HCT116 (cell line): Measurements from ENCODE around the gene STXBP5. TPM values are rescaled to one million over a fixed set of nuclear protein-coding genes. Genes with fewer than 3 reads are reported as not detected.

ENCODE experiments used
- ATAC-seq: fragments of 200-7000 bp; cut with Tn5 transposase; 2 replicates; pipeline ENCODE4 v1.9.1; 2020; ENCODE audit warnings: mild to moderate bottlenecking, moderate library complexity
- BruUV-seq: library from RNA; stranded (reverse); fragments of 400-500 nt; replicated peaks from 2 replicates; lab custom pipeline; 2021; lab: Mats Ljungman, UMichigan
- CTCF ChIA-PET: fragments of 300-600 bp; sonication (Branson Sonifier 250); formaldehyde crosslinking; loops from one replicate; lab custom pipeline; 2021; ENCODE audit warnings: antibody characterized with exemption; lab: Charles Lee
- POLR2A ChIA-PET: fragments of 300-600, 350-600 bp; sonication (Branson Sonifier 250); formaldehyde crosslinking; loops from one replicate; lab custom pipeline; 2021; ENCODE audit warnings: antibody characterized with exemption; lab: Charles Lee
- RAD21 ChIA-PET, 2 experiments: fragments of 300-600 bp; sonication (Branson Sonifier 250); formaldehyde crosslinking; loops; one replicate each; lab custom pipeline; 2023; ENCODE audit warnings: low total read pairs in 2 of 2; ENCODE audit not compliant: uncharacterized antibody in 2 of 2, unreplicated experiment in 2 of 2, low non-redundant PET in 1 of 2; lab: Charles Lee
- DNase-seq: peaks from one replicate; pipeline ENCODE4 v3.0.0-alpha.2; 2010; ENCODE audit warnings: low read depth, low spot score
- H2AFZ ChIP-seq: fragments of 200-600 bp; shearing (Covaris generic), sonication (generic); 2 replicates; pipeline ENCODE4 v1.6.1; 2017; ENCODE audit warnings: low read depth, mixed run types, mixed read lengths, antibody characterized with exemption, low read length; ENCODE audit not compliant: poor library complexity, severe bottlenecking
- H3K27ac ChIP-seq: 2 replicates; pipeline ENCODE4 v1.5.1; 2012; ENCODE audit warnings: low read depth, low read length
- H3K27me3 ChIP-seq: fragments of 200-600 bp; sonication (generic); 2 replicates; pipeline ENCODE4 v1.6.1; 2016; ENCODE audit warnings: mixed run types, low read length, mixed read lengths; ENCODE audit not compliant: insufficient read depth
- H3K36me3 ChIP-seq, 2 experiments: fragments of 200-500 bp in 1 of 2; fragments of 200-600 bp in 1 of 2; sonication (Bioruptor generic) in 1 of 2; sonication (generic) in 1 of 2; 2 replicates each; pipeline versions ENCODE4 v1.5.1 to v1.6.1; 2014 to 2016; ENCODE audit warnings: low read length in 2 of 2, inconsistent platforms in 1 of 2, mixed read lengths in 1 of 2, mixed run types in 1 of 2; ENCODE audit not compliant: insufficient read depth in 2 of 2, control insufficient read depth in 1 of 2
- H3K4me1 ChIP-seq, 2 experiments: fragments of 200-600 bp in 1 of 2; sonication (generic) in 1 of 2; 2 replicates each; pipeline versions ENCODE4 v1.5.1 to v1.6.1; 2012 to 2017; ENCODE audit warnings: low read length in 2 of 2, inconsistent platforms in 1 of 2, mild to moderate bottlenecking in 1 of 2, mixed read lengths in 1 of 2, mixed run types in 1 of 2, moderate library complexity in 1 of 2; ENCODE audit not compliant: insufficient read depth in 2 of 2, control insufficient read depth in 1 of 2
- H3K4me2 ChIP-seq: fragments of 200-600 bp; sonication (generic); 2 replicates; pipeline ENCODE4 v1.6.1; 2017; ENCODE audit warnings: mixed run types, low read length, mixed read lengths
- H3K4me3 ChIP-seq, 2 experiments: fragments of 200-600 bp in 1 of 2; sonication (generic) in 1 of 2; replicated peaks in 1 of 2; 2 replicates each; pipeline ENCODE4 v1.5.1; 2011 to 2016; ENCODE audit warnings: low read length in 2 of 2, control low read depth in 1 of 2, low read depth in 1 of 2, mild to moderate bottlenecking in 1 of 2, mixed read lengths in 1 of 2, mixed run types in 1 of 2
- H3K79me2 ChIP-seq: fragments of 200-600 bp; sonication (generic); 2 replicates; pipeline ENCODE4 v1.6.1; 2017; ENCODE audit warnings: mild to moderate bottlenecking, mixed run types, low read length, moderate library complexity, mixed read lengths; ENCODE audit not compliant: insufficient read depth
- H3K9ac ChIP-seq: fragments of 200-600 bp; sonication (generic); 2 replicates; pipeline ENCODE4 v1.6.1; 2016; ENCODE audit warnings: low read length, mixed read lengths
- H3K9me2 ChIP-seq: fragments of 200-600 bp; sonication (generic), shearing (Covaris generic); 2 replicates; pipeline ENCODE4 v1.6.1; 2017; ENCODE audit warnings: mixed run types, mild to moderate bottlenecking, moderate library complexity; ENCODE audit not compliant: insufficient read depth
- H3K9me3 ChIP-seq, 2 experiments: fragments of 200-500 bp in 1 of 2; fragments of 200-600 bp in 1 of 2; sonication (Bioruptor generic) in 1 of 2; sonication (generic) in 1 of 2; 2 replicates each; pipeline ENCODE4 v1.6.1; 2014 to 2017; ENCODE audit warnings: low read length in 2 of 2, mixed read lengths in 2 of 2, inconsistent platforms in 1 of 2, low read depth in 1 of 2, mild to moderate bottlenecking in 1 of 2, mixed run types in 1 of 2, moderate library complexity in 1 of 2; ENCODE audit not compliant: control insufficient read depth in 1 of 2, insufficient read depth in 1 of 2
- H4K20me1 ChIP-seq: fragments of 200-600 bp; sonication (generic), shearing (Covaris generic); 2 replicates; pipeline ENCODE4 v1.6.1; 2017; ENCODE audit warnings: mixed run types, mild to moderate bottlenecking, moderate library complexity; ENCODE audit not compliant: insufficient read depth
- CBX3 ChIP-seq: IDR thresholded peaks from 2 replicates; pipeline ENCODE4 v1.6.1; 2012; ENCODE audit warnings: low read depth
- CEBPB ChIP-seq: IDR thresholded peaks from 2 replicates; pipeline ENCODE4 v1.6.1; 2012; ENCODE audit warnings: low read depth
- EGR1 ChIP-seq: IDR thresholded peaks from 2 replicates; pipeline ENCODE4 v1.6.1; 2012; ENCODE audit warnings: low read depth
- ELF1 ChIP-seq: IDR thresholded peaks from 2 replicates; pipeline ENCODE4 v1.6.1; 2012; ENCODE audit warnings: low read depth, borderline replicate concordance
- EZH2 ChIP-seq: fragments of 200-600 bp; sonication (generic); IDR thresholded peaks from 2 replicates; pipeline ENCODE4 v1.6.1; 2017; ENCODE audit warnings: antibody characterized with exemption, mixed run types
- FOSL1 ChIP-seq: IDR thresholded peaks from 2 replicates; pipeline ENCODE4 v1.6.1; 2012; ENCODE audit warnings: low read depth
- JUND ChIP-seq: IDR thresholded peaks from 2 replicates; pipeline ENCODE4 v1.6.1; 2012
- POLR2A ChIP-seq: IDR thresholded peaks from 2 replicates; pipeline ENCODE4 v1.7.0; 2011; ENCODE audit warnings: borderline replicate concordance; ENCODE audit not compliant: insufficient read depth, insufficient read length; ENCODE audit errors: extremely low read depth
- POLR2AphosphoS5 ChIP-seq: IDR thresholded peaks from 2 replicates; pipeline ENCODE4 v1.6.1; 2011; ENCODE audit warnings: mild to moderate bottlenecking, low read depth, low read length, moderate library complexity
- SRF ChIP-seq: IDR thresholded peaks from 2 replicates; pipeline ENCODE4 v1.6.1; 2012; ENCODE audit warnings: low read depth
- TCF7L2 ChIP-seq: IDR thresholded peaks from 2 replicates; pipeline ENCODE4 v1.7.0; 2011; ENCODE audit warnings: borderline replicate concordance, inconsistent platforms; ENCODE audit not compliant: insufficient read depth, insufficient read length; ENCODE audit errors: extremely low read depth
- YY1 ChIP-seq: IDR thresholded peaks from 2 replicates; pipeline ENCODE4 v1.6.1; 2011; ENCODE audit warnings: low read length, low read depth, moderate library complexity, mild to moderate bottlenecking; ENCODE audit not compliant: insufficient replicate concordance; ENCODE audit errors: extremely low read depth
- ZFX ChIP-seq: fragments of 450-650 bp; IDR thresholded peaks from 2 replicates; pipeline ENCODE4 v1.6.1; 2017
- ZNF274 ChIP-seq: fragments of 200-500 bp; sonication (Bioruptor generic); IDR thresholded peaks from 2 replicates; pipeline ENCODE4 v1.6.1; 2014; ENCODE audit warnings: mild to moderate bottlenecking, low read depth, low read length, inconsistent platforms
- intact Hi-C: fragments of 100-400 bp; cut with micrococcal nuclease; formaldehyde crosslinking; loops from 2 replicates; pipeline ENCODE4 v1.10.0; 2022
- total RNA-seq: library from RNA; stranded (reverse); gene quantifications from one replicate; pipeline ENCODE4 v1.2.1, GENCODE V29; 2021; ENCODE audit not compliant: unreplicated experiment
- TF ChIP-seq, protein P1 (sequence below): IDR thresholded peaks from 2 replicates; pipeline ENCODE4 v1.6.1; 2012
- TF ChIP-seq, protein P2 (sequence below), 3 experiments: fragments of 200-600 bp in 1 of 3; sonication (generic) in 1 of 3; IDR thresholded peaks in 2 of 3; conservative IDR thresholded peaks in 1 of 3; 2 replicates each; pipeline ENCODE4 v1.5.1; 2012 to 2017; ENCODE audit warnings: low read depth in 2 of 3, low read length in 2 of 3, antibody characterized with exemption in 1 of 3, borderline replicate concordance in 1 of 3, control low read depth in 1 of 3, mild to moderate bottlenecking in 1 of 3, mixed read lengths in 1 of 3, mixed run types in 1 of 3, moderate library complexity in 1 of 3; ENCODE audit not compliant: insufficient read depth in 1 of 3
- TF ChIP-seq, protein P3 (sequence below): IDR thresholded peaks from 2 replicates; pipeline ENCODE4 v1.6.1; 2012

Gene STXBP5
- total RNA-seq, 1 experiment from 2014 or later = 12.6 TPM

DNA sequence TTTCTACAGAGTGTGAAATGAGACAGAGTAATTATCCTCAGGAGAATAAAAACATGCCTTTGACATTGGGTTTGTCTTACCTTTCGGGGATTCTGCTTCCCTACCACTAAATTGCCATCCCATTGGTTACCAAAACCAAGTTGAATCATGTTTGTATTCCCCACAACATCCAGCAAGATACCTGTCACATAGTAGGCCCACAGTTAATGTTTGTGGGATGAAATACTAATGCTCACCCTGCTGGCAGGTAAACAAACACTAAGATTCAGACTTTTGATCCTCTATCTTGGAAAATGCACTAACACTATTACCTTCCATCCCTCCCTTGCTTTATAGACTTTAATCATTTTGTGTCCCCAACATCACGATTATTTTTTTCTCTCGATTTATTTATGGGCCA, 8.2 kb upstream of the STXBP5 start:
- no TSS peak for BruUV-seq
- intact Hi-C loops = no loop called here
- H3K9me3 ChIP-seq = no peaks in the 10 kb centered on the region
- no peaks in the 10 kb centered on the region for H3K36me3 ChIP-seq
- ATAC-seq = no peak
- H3K9me2 ChIP-seq = no peaks in the 10 kb centered on the region
- POLR2A ChIA-PET = no interaction called here
- H3K27me3 ChIP-seq = no peaks in the 10 kb centered on the region
- RAD21 ChIA-PET = no interaction called here
- H3K4me1 ChIP-seq = no peaks in the 10 kb centered on the region
- no peak for DNase-seq
- CTCF ChIA-PET = no interaction called here
- no peak overlapping the region for H3K4me3 ChIP-seq
- no peaks in the 10 kb centered on the region for H4K20me1 ChIP-seq
- H3K79me2 ChIP-seq = no peaks in the 10 kb centered on the region
- H2AFZ ChIP-seq = no peak overlapping the region
- TF ChIP-seq SRF (no peak), EZH2 (no peak), EGR1 (no peak), ZNF274 (no peak), POLR2AphosphoS5 (no peak), YY1 (no peak), POLR2A (no peak), ELF1 (no peak), CBX3 (no peak), CEBPB (no peak), ZFX (no peak), FOSL1 (no peak), JUND (no peak), TCF7L2 (no peak)
- TF ChIP-seq, protein P1, sequence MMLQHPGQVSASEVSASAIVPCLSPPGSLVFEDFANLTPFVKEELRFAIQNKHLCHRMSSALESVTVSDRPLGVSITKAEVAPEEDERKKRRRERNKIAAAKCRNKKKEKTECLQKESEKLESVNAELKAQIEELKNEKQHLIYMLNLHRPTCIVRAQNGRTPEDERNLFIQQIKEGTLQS = no peak
- TF ChIP-seq, protein P2, sequence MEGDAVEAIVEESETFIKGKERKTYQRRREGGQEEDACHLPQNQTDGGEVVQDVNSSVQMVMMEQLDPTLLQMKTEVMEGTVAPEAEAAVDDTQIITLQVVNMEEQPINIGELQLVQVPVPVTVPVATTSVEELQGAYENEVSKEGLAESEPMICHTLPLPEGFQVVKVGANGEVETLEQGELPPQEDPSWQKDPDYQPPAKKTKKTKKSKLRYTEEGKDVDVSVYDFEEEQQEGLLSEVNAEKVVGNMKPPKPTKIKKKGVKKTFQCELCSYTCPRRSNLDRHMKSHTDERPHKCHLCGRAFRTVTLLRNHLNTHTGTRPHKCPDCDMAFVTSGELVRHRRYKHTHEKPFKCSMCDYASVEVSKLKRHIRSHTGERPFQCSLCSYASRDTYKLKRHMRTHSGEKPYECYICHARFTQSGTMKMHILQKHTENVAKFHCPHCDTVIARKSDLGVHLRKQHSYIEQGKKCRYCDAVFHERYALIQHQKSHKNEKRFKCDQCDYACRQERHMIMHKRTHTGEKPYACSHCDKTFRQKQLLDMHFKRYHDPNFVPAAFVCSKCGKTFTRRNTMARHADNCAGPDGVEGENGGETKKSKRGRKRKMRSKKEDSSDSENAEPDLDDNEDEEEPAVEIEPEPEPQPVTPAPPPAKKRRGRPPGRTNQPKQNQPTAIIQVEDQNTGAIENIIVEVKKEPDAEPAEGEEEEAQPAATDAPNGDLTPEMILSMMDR (IDR thresholded peaks at IDR 0.05 in 2 of 3, conservative IDR thresholded peaks at IDR 0.05 in 1 of 3; ENCODE audit: borderline replicate concordance in 1 of 3, insufficient read depth in 1 of 3, low read depth in 2 of 3, low read length in 2 of 3) = no peak
- TF ChIP-seq, protein P3, sequence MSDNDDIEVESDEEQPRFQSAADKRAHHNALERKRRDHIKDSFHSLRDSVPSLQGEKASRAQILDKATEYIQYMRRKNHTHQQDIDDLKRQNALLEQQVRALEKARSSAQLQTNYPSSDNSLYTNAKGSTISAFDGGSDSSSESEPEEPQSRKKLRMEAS = no peak
- H3K9ac ChIP-seq = no peak overlapping the region
- no peak overlapping the region for H3K4me2 ChIP-seq
- H3K27ac ChIP-seq = no peak overlapping the region
